Thoracic aorta (tissue), 2 donors: ENCODE data around the gene RAB11FIP3. TPM values are rescaled to one million over a fixed set of nuclear protein-coding genes. Genes with fewer than 3 reads are reported as not detected.
A peak's percentile ranks its signal among the peaks of the same experiment; 100 is the strongest.
"Not testable (repeated sequence)": the region's sequence is repeated elsewhere in the genome, so short reads cannot be mapped to it uniquely, and the experiment has no call there.

Source experiments
- ATAC-seq: fragments of 150-250 bp; one replicate; pipeline ENCODE4 v1.8.0; 2017; ENCODE audit warnings: low read depth; ENCODE audit not compliant: insufficient number of reproducible peaks, low FRiP score
- DNase-seq: peaks from one replicate; pipeline ENCODE4 v3.0.0-alpha.2; 2020; ENCODE audit warnings: low spot score
- H3K27ac ChIP-seq, 2 donors: fragments of 200-600 bp; sonication (generic); 1 replicate in 1 of 2; 2 replicates in 1 of 2; pipeline ENCODE4 v1.5.1; 2016; ENCODE audit warnings: mild to moderate bottlenecking in 2 of 2, moderate library complexity in 2 of 2
- H3K27me3 ChIP-seq: fragments of 200-600 bp; sonication (generic); replicated peaks from 2 replicates; pipeline ENCODE4 v1.6.0; 2016; ENCODE audit warnings: mild to moderate bottlenecking; ENCODE audit not compliant: insufficient read depth
- H3K36me3 ChIP-seq: fragments of 200-600 bp; sonication (generic); one replicate; pipeline ENCODE4 v1.5.1; 2016
- H3K4me1 ChIP-seq, 2 donors: fragments of 200-600 bp; sonication (generic); 1 replicate in 1 of 2; 2 replicates in 1 of 2; pipeline versions ENCODE4 v1.5.1 to v1.6.0; 2016; ENCODE audit warnings: low read depth in 2 of 2, mild to moderate bottlenecking in 1 of 2; ENCODE audit not compliant: control insufficient read depth in 1 of 2
- H3K4me3 ChIP-seq: fragments of 200-600 bp; sonication (generic); 2 replicates; pipeline ENCODE4 v1.5.1; 2016; ENCODE audit warnings: mild to moderate bottlenecking
- H3K9me3 ChIP-seq: fragments of 200-600 bp; sonication (generic); 2 replicates; pipeline ENCODE4 v1.5.1; 2016
- CTCF ChIP-seq: fragments of 200-600 bp; sonication (generic); IDR thresholded peaks from one replicate; pipeline ENCODE4 v1.5.1; 2019; ENCODE audit warnings: antibody characterized with exemption
- total RNA-seq, 2 donors: library from RNA; depleted of rRNA; stranded (reverse); fragments of >200 nt; gene quantifications; one replicate each; pipeline versions ENCODE4 v1.1.0 to v1.2.3, GENCODE V29; 2016

RAB11FIP3 gene
- total RNA-seq, 2 donors from 2014 or later, result 70.1 to 71.1 TPM

GRCh38 chr16:381789-382717 lies 43.4 kb upstream of the RAB11FIP3 start, which contains the start of gene PGAP6:
PGAP6 (minus strand) TSS chr16:381978; CDS start chr16:381821, 157 bp downstream.
- H3K27ac ChIP-seq, result peak within 1 kb of the TSS; percentile 22 to 52
- no peak for DNase-seq
- no peaks in the 10 kb centered on the region for H3K9me3 ChIP-seq
- no peak for TF ChIP-seq CTCF
- H3K4me3 ChIP-seq, result peak within 1 kb of the TSS; percentile 93
- no peaks in the 10 kb centered on the region for H3K27me3 ChIP-seq
- peaks cover 4% of the 10 kb centered on the region for H3K36me3 ChIP-seq
- H3K4me1 ChIP-seq, result peaks cover 9 to 31% of the 10 kb centered on the region in 2 donors
- ATAC-seq, result peak; percentile 45

GRCh38 chr16:383326-384051 lies 42.0 kb upstream of the RAB11FIP3 start:
- Histone ChIP-seq H3K9me3 (no peaks in the 10 kb centered on the region), H3K27me3 (no peaks in the 10 kb centered on the region), H3K36me3 (no peaks in the 10 kb centered on the region), H3K27ac (no peak overlapping the region), H3K4me1 (peaks cover 9 to 42% of the 10 kb centered on the region in 2 donors), H3K4me3 (peak overlapping the region; percentile 93)
- ATAC-seq (no peak), DNase-seq (no peak)
- TF ChIP-seq CTCF, result no peak

- Histone ChIP-seq H3K36me3 (no peaks in the 10 kb centered on the region), H3K27me3 (no peaks in the 10 kb centered on the region), H3K27ac (no peak overlapping the region), H3K9me3 (no peaks in the 10 kb centered on the region), H3K4me1 (peaks cover 0 to 29% of the 10 kb centered on the region in 2 donors), H3K4me3 (no peak overlapping the region)
- TF ChIP-seq CTCF, result no peak
- DNase-seq (no peak), ATAC-seq (no peak)
Measured at GRCh38 chr16:386641-387156, 38.8 kb upstream of the RAB11FIP3 start.

GRCh38 chr16:387761-388666 lies 37.4 kb upstream of the RAB11FIP3 start:
- H3K4me3 ChIP-seq, result peak overlapping the region; percentile 31
- ATAC-seq, H3K27me3 ChIP-seq, DNase-seq, H3K9me3 ChIP-seq, H3K36me3 ChIP-seq: not testable (repeated sequence)
- H3K4me1 ChIP-seq, result peaks cover 0 to 24% of the 10 kb centered on the region in 2 donors
- H3K27ac ChIP-seq, result peak overlapping the region in 1 of 2 donors; percentile 12

GRCh38 chr16:389352-389751 lies 36.1 kb upstream of the RAB11FIP3 start:
- Histone ChIP-seq H3K4me1 (peaks cover 0 to 16% of the 10 kb centered on the region in 2 donors), H3K9me3 (no peaks in the 10 kb centered on the region), H3K27ac (no peak overlapping the region), H3K36me3 (no peaks in the 10 kb centered on the region), H3K4me3 (no peak overlapping the region), H3K27me3 (no peaks in the 10 kb centered on the region)
- DNase-seq (no peak), ATAC-seq (no peak)
- TF ChIP-seq CTCF, result no peak
